GM06990 (cell line): ENCODE results near the gene SGO1.

ENCODE experiments used
- DNase-seq: peaks from one replicate; pipeline ENCODE4 v3.0.0-alpha.2; 2011; ENCODE audit not compliant: insufficient read length; ENCODE audit errors: extremely low read depth
- H3K27me3 ChIP-seq: replicated peaks from 2 replicates; pipeline ENCODE4 v1.6.0; 2011; ENCODE audit warnings: low read length; ENCODE audit not compliant: control insufficient read depth, insufficient read depth
- H3K36me3 ChIP-seq: 2 replicates; pipeline ENCODE4 v1.5.1; 2011; ENCODE audit warnings: low read length; ENCODE audit not compliant: control insufficient read depth, insufficient read depth
- H3K4me3 ChIP-seq: replicated peaks from 2 replicates; pipeline ENCODE4 v1.5.1; 2011; ENCODE audit warnings: low read depth, mild to moderate bottlenecking, control low read depth, low read length
- TF ChIP-seq, protein P1 (sequence below): IDR thresholded peaks from 2 replicates; pipeline ENCODE4 v1.5.1; 2011; ENCODE audit warnings: low read length, control low read depth, mild to moderate bottlenecking, inconsistent platforms; ENCODE audit not compliant: insufficient read depth, poor library complexity, severe bottlenecking

SGO1 gene

DNA sequence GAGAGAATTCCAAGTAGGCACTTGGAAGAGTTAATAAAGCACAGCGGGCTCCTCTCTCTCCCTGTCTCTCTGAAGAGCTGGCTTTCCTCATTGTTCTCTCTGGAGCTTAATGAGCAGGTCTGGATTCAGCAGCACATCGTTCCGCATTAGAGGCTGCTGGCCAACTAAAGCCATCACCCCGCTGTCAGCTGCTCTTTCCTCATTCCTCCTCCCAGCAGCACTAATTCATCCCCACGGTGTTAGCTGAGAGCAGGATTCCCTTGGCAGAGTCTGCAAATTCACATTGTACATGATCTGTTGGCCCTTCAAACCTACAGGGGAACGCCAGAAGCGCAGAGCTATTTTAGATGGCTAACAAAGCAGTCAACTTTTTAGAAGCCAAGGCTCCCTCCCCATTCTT is 44.2 kb downstream of the SGO1 start:
- Histone ChIP-seq H3K36me3 (no peaks in the 10 kb centered on the region; the same call in 1 of the 2 replicates), H3K27me3 (no peaks in the 10 kb centered on the region), H3K4me3 (no peak overlapping the region)
- DNase-seq = no peak
- TF ChIP-seq, protein P1, sequence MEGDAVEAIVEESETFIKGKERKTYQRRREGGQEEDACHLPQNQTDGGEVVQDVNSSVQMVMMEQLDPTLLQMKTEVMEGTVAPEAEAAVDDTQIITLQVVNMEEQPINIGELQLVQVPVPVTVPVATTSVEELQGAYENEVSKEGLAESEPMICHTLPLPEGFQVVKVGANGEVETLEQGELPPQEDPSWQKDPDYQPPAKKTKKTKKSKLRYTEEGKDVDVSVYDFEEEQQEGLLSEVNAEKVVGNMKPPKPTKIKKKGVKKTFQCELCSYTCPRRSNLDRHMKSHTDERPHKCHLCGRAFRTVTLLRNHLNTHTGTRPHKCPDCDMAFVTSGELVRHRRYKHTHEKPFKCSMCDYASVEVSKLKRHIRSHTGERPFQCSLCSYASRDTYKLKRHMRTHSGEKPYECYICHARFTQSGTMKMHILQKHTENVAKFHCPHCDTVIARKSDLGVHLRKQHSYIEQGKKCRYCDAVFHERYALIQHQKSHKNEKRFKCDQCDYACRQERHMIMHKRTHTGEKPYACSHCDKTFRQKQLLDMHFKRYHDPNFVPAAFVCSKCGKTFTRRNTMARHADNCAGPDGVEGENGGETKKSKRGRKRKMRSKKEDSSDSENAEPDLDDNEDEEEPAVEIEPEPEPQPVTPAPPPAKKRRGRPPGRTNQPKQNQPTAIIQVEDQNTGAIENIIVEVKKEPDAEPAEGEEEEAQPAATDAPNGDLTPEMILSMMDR = no peak

DNA sequence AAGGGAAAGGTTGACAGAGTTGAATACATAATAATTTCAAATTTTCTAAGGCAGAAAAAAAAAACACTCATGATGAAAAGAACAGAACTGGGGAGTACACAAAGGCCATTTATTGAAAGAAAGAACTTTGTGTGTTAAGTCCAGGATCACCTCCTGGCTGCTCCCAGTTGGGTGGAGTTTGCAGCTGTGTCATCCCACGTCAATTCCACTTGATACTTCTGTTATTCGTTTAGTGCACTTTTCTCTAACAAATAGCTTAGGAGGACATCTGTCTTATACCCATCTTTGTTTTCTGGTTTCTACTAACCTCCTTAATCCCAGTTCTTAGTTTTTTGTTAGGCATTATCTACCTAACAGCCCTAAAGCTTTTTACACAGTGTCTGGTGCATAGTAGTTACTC is 44.7 kb downstream of the SGO1 start:
- DNase-seq = no peak
- TF ChIP-seq, protein P1 = no peak
- no peaks in the 10 kb centered on the region for H3K27me3 ChIP-seq
- no peak overlapping the region for H3K4me3 ChIP-seq
- no peaks in the 10 kb centered on the region; the same call in 1 of the 2 replicates for H3K36me3 ChIP-seq

DNA sequence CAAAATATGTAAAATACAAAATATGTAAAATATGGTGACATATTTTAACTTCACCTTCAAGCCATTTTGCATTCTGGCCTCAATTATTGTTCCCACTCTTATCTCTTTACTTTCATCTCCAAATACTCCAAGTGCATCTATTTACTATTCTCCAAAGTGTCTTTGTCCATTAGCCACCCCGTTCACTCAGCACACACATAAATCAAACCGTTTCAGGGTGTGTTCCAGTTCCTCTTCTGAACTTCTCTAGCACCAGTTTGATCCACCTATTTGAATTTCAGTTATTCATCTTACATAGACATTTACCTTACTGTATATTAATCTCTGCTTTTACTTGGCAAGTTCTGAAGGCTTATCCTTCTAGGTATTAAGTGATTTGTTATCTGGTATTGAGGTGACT is 45.1 kb downstream of the SGO1 start:
- DNase-seq = no peak
- Histone ChIP-seq H3K4me3 (no peak overlapping the region), H3K36me3 (no peaks in the 10 kb centered on the region; the same call in 1 of the 2 replicates), H3K27me3 (no peaks in the 10 kb centered on the region)
- TF ChIP-seq, protein P1 = no peak

DNA sequence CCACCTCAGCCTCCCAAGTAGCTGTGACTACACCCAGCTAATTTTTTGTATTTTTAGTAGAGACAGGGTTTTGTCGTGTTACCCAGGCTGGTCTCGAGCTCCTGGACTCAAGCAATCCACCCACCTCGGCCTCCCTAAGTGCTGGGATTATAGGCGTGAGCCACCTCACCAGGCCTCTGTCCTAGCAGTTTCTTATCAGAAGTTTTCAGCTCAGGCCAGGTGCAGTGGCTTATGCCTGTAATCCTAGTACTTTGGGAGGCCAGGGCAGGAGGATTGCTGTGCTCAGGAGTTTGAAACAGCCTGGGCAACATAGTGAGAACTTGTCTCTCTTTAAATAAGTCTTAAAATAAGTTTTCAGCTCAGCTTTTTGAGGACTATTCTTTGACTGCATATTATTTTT is 48.4 kb downstream of the SGO1 start:
- DNase-seq = no peak
- H3K27me3 ChIP-seq = no peaks in the 10 kb centered on the region
- no peaks in the 10 kb centered on the region; the same call in 1 of the 2 replicates for H3K36me3 ChIP-seq
- no peak overlapping the region for H3K4me3 ChIP-seq
- TF ChIP-seq, protein P1 = no peak

DNA sequence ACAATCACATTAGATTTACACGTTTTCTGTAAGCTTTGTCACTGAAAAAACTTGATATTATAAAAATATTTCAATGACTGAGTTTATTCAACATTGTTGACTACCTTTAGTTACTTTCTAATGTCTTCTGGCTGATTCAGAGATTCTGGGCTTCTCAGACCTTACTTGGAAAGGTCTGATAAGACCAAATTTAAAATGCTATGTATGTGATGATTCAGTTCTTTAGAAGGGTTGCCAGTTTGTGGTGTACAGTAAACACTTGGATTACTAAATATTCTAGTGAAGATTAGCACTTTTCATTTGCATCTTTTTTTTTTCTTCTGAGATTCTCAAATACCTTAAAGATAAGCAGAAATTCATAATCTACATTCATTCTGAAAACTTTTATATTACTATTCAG is 49.8 kb downstream of the SGO1 start:
- TF ChIP-seq, protein P1 = no peak
- Histone ChIP-seq H3K36me3 (no peaks in the 10 kb centered on the region; the same call in 1 of the 2 replicates), H3K4me3 (no peak overlapping the region), H3K27me3 (no peaks in the 10 kb centered on the region)
- DNase-seq = no peak

DNA sequence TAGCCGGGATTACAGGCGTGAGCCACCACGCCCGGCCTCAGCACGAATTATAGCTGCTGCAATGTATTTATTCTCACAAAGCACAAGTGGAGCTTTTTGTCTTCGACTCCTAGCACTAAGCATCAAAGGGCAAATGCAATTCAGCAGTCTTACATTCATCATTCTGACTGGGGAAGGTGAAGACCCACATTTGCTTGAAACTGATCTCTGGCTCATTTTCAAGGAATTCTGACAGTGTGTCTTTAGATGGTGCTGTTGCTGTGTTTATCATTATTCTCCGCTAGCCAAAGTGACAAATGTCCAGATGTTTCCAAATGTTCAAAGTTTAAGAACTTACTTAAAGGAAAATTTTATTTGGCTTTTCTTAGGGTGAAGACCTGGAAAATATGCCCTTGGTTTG is 55.9 kb downstream of the SGO1 start:
- DNase-seq = no peak
- Histone ChIP-seq H3K36me3 (no peaks in the 10 kb centered on the region), H3K4me3 (no peak overlapping the region), H3K27me3 (no peaks in the 10 kb centered on the region)
- TF ChIP-seq, protein P1 = no peak
